H1 (cell line): ENCODE results near the gene MLPH. TPM values are rescaled to one million over a fixed set of nuclear protein-coding genes. Genes with fewer than 3 reads are reported as not detected.

Source experiments
- CTCF ChIA-PET: fragments of 300-600 bp; sonication (Branson Sonifier 250); formaldehyde crosslinking; loops from one replicate; lab custom pipeline; 2021; ENCODE audit not compliant: partially characterized antibody; lab: Charles Lee
- POLR2A ChIA-PET: fragments of 300-600 bp; sonication (Branson Sonifier 250); formaldehyde crosslinking; loops from one replicate; lab custom pipeline; 2021; ENCODE audit warnings: inconsistent platforms; ENCODE audit not compliant: partially characterized antibody; lab: Charles Lee
- DNase-seq, 2 experiments: peaks; one replicate each; pipeline versions ENCODE4 v3.0.0 to v3.0.0-alpha.2; 2010 to 2022; ENCODE audit warnings: low spot score in 2 of 2, low read depth in 1 of 2, mixed read lengths in 1 of 2
- FAIRE-seq: peaks from 2 replicates; lab custom pipeline; 2011; peaks lifted over from hg19 to GRCh38; lab: Jason Lieb, UNC
- H2AFZ ChIP-seq: 2 replicates; pipeline ENCODE4 v1.8.1; 2012; ENCODE audit warnings: low read length, inconsistent platforms
- H2AK5ac ChIP-seq: 2 replicates; pipeline ENCODE4 v1.6.1; 2013; ENCODE audit warnings: low read depth, low read length
- H2BK120ac ChIP-seq: replicated peaks from 2 replicates; pipeline ENCODE3; 2013; ENCODE audit warnings: low read depth, low read length, inconsistent platforms
- H2BK12ac ChIP-seq: 2 replicates; pipeline ENCODE4 v1.6.1; 2013; ENCODE audit warnings: low read depth, low read length
- H2BK15ac ChIP-seq: 2 replicates; pipeline ENCODE4 v1.6.1; 2013; ENCODE audit warnings: low read length
- H2BK20ac ChIP-seq: 2 replicates; pipeline ENCODE4 v1.6.1; 2013; ENCODE audit warnings: low read length
- H2BK5ac ChIP-seq: 2 replicates; pipeline ENCODE4 v1.6.1; 2013; ENCODE audit warnings: low read depth, low read length
- H3K14ac ChIP-seq: 2 replicates; pipeline ENCODE4 v1.6.1; 2013; ENCODE audit warnings: inconsistent platforms; ENCODE audit not compliant: insufficient read length
- H3K18ac ChIP-seq: 2 replicates; pipeline ENCODE4 v1.6.1; 2013; ENCODE audit warnings: low read length; ENCODE audit errors: extremely low read depth
- H3K23ac ChIP-seq: 2 replicates; pipeline ENCODE4 v1.6.1; 2013; ENCODE audit warnings: inconsistent platforms; ENCODE audit not compliant: insufficient read length
- H3K23me2 ChIP-seq: 2 replicates; pipeline ENCODE4 v1.6.1; 2013; ENCODE audit warnings: low read depth, low read length
- H3K27ac ChIP-seq: 2 replicates; pipeline ENCODE4 v1.6.1; 2011; ENCODE audit warnings: low read depth, low read length, inconsistent platforms
- H3K27me3 ChIP-seq, 4 experiments: replicated peaks in 1 of 4; 1 replicate in 1 of 4; 2 replicates in 3 of 4; pipeline versions ENCODE4 v1.6.1 to v1.8.1; 2011 to 2013; ENCODE audit warnings: low read length in 3 of 4, mild to moderate bottlenecking in 3 of 4, inconsistent platforms in 2 of 4, mixed read lengths in 2 of 4, moderate library complexity in 1 of 4; ENCODE audit not compliant: control insufficient read depth in 3 of 4, insufficient read depth in 3 of 4; ENCODE audit errors: extremely low read depth in 1 of 4
- H3K36me3 ChIP-seq, 4 experiments: 2 replicates each; pipeline versions ENCODE4 v1.6.1 to v1.8.1; 2011 to 2013; ENCODE audit warnings: mild to moderate bottlenecking in 4 of 4, low read length in 3 of 4, moderate library complexity in 2 of 4, control low read depth in 1 of 4, inconsistent platforms in 1 of 4; ENCODE audit not compliant: insufficient read depth in 4 of 4, control insufficient read depth in 2 of 4
- H3K4ac ChIP-seq: replicated peaks from 2 replicates; pipeline ENCODE3; 2013; ENCODE audit warnings: low read length, low read depth, mixed read lengths, inconsistent platforms; ENCODE audit not compliant: insufficient read length
- H3K4me1 ChIP-seq, 4 experiments: replicated peaks in 1 of 4; 1 replicate in 1 of 4; 2 replicates in 3 of 4; pipeline versions ENCODE4 v1.6.1 to v1.8.1; 2011 to 2013; ENCODE audit warnings: low read length in 3 of 4, inconsistent platforms in 2 of 4, mixed read lengths in 1 of 4; ENCODE audit not compliant: insufficient read depth in 4 of 4, control insufficient read depth in 3 of 4
- H3K4me2 ChIP-seq, 2 experiments: 2 replicates each; pipeline versions ENCODE4 v1.6.1 to v1.8.1; 2011 to 2013; ENCODE audit warnings: low read depth in 2 of 2, low read length in 2 of 2, control low read depth in 1 of 2, inconsistent platforms in 1 of 2, mild to moderate bottlenecking in 1 of 2; ENCODE audit not compliant: insufficient read depth in 1 of 2
- H3K4me3 ChIP-seq, 4 experiments: fragments of 200-600, 300-600 bp in 1 of 4; sonication (generic), shearing (Covaris generic), sonication (Bioruptor Twin) in 1 of 4; 2 replicates each; pipeline versions ENCODE4 v1.5.1 to v1.8.1; 2011 to 2016; ENCODE audit warnings: low read length in 4 of 4, low read depth in 3 of 4, control low read depth in 2 of 4, inconsistent platforms in 2 of 4, mild to moderate bottlenecking in 2 of 4, mixed read lengths in 1 of 4, moderate library complexity in 1 of 4; ENCODE audit not compliant: insufficient read depth in 2 of 4; ENCODE audit errors: extremely low read depth in 1 of 4
- H3K56ac ChIP-seq: replicated peaks from 2 replicates; pipeline ENCODE3; 2013; ENCODE audit warnings: low read depth, mild to moderate bottlenecking, mixed read lengths, low read length, inconsistent platforms; ENCODE audit not compliant: insufficient read length
- H3K79me1 ChIP-seq: 2 replicates; pipeline ENCODE4 v1.6.1; 2013; ENCODE audit warnings: low read depth, low read length, control low read depth
- H3K79me2 ChIP-seq, 2 experiments: 2 replicates each; pipeline versions ENCODE4 v1.6.1 to v1.8.1; 2012 to 2013; ENCODE audit warnings: low read length in 2 of 2, mild to moderate bottlenecking in 2 of 2, inconsistent platforms in 1 of 2; ENCODE audit not compliant: insufficient read depth in 2 of 2, control insufficient read depth in 1 of 2
- H3K9ac ChIP-seq, 4 experiments: replicated peaks in 1 of 4; 1 replicate in 1 of 4; 2 replicates in 3 of 4; pipeline versions ENCODE4 v1.6.1 to v1.8.1; 2011 to 2013; ENCODE audit warnings: low read depth in 3 of 4, low read length in 3 of 4, control low read depth in 2 of 4, mild to moderate bottlenecking in 2 of 4, moderate library complexity in 2 of 4, inconsistent platforms in 1 of 4; ENCODE audit errors: extremely low read depth in 1 of 4
- H3K9me3 ChIP-seq, 2 experiments: 2 replicates each; pipeline versions ENCODE4 v1.6.1 to v1.8.1; 2012 to 2013; ENCODE audit warnings: mild to moderate bottlenecking in 2 of 2, moderate library complexity in 2 of 2, control low read depth in 1 of 2, inconsistent platforms in 1 of 2, low read depth in 1 of 2, low read length in 1 of 2, mixed read lengths in 1 of 2; ENCODE audit not compliant: insufficient read depth in 2 of 2
- H4K20me1 ChIP-seq, 2 experiments: replicated peaks in 1 of 2; 2 replicates each; pipeline versions ENCODE3 to v1.8.1; 2011 to 2013; ENCODE audit warnings: inconsistent platforms in 2 of 2, low read length in 2 of 2, mild to moderate bottlenecking in 1 of 2; ENCODE audit not compliant: insufficient read depth in 2 of 2, control insufficient read depth in 1 of 2
- H4K5ac ChIP-seq: 2 replicates; pipeline ENCODE4 v1.6.1; 2013; ENCODE audit warnings: low read length, low read depth, mixed read lengths, inconsistent platforms; ENCODE audit not compliant: insufficient read length
- H4K8ac ChIP-seq: 2 replicates; pipeline ENCODE4 v1.8.0; 2013; ENCODE audit warnings: mild to moderate bottlenecking, moderate library complexity, low read length, inconsistent platforms; ENCODE audit not compliant: insufficient read depth; ENCODE audit errors: extremely low read depth
- H4K91ac ChIP-seq: replicated peaks from 2 replicates; pipeline ENCODE3; 2013; ENCODE audit warnings: low read length, mixed read lengths, inconsistent platforms; ENCODE audit not compliant: insufficient read length
- MAFK ChIP-seq: IDR thresholded peaks from 2 replicates; pipeline ENCODE4 v1.6.1; 2012; ENCODE audit warnings: low read depth, mild to moderate bottlenecking, improper control_type of control experiment, low read length
- SAP30 ChIP-seq: fragments of 300-600 bp; sonication (generic); IDR thresholded peaks from 2 replicates; pipeline ENCODE4 v1.7.1; 2012; ENCODE audit warnings: low read length, moderate library complexity, mild to moderate bottlenecking, inconsistent platforms; ENCODE audit not compliant: insufficient read depth, insufficient replicate concordance
- WGBS, 2 experiments: shearing (Covaris generic) in 1 of 2; methylation state at CpG; one replicate each; pipeline versions ENCODE4 v1.1.6 to v1.1.7; 2013 to 2015; ENCODE audit warnings: low lambda C conversion rate in 2 of 2, mixed read lengths in 2 of 2, inconsistent platforms in 1 of 2, low coverage in 1 of 2, missing lambda C conversion rate in 1 of 2; ENCODE audit not compliant: insufficient replicate concordance in 2 of 2, insufficient coverage in 1 of 2, insufficient read length in 1 of 2; ENCODE audit errors: extremely low coverage in 1 of 2, missing lambda C conversion rate in 1 of 2; 5-methylcytosine and 5-hydroxymethylcytosine counted together
- polyA plus RNA-seq, 7 experiments: library from polyadenylated mRNA; depleted of rRNA in 3 of 7; stranded (reverse) in 5 of 7; unstranded in 2 of 7; fragments of >200 nt in 5 of 7; fragments of 200-250 nt in 2 of 7; gene quantifications; 1 replicate in 5 of 7; 2 replicates in 1 of 7; 4 replicates in 1 of 7; pipeline versions ENCODE4 v1.2.1 to v1.2.3, GENCODE V29; 2011 to 2013; ENCODE audit warnings: missing spikeins in 2 of 7, mixed read lengths in 2 of 7
- total RNA-seq: library from RNA; stranded (reverse); fragmentation: NEBNext Ultra II Directional; extraction: Animal tissue kit (Norgen Biotek cat#: 25700); gene quantifications from 2 replicates; pipeline ENCODE4 v1.2.1, GENCODE V29; 2021

Gene MLPH
- total and polyA plus RNA-seq, 2 of the 8 experiments (the other 6 are each of a cell fraction or from before 2014, with no cell fraction given) = 12.7 to 17.0 TPM

GRCh38 chr2:237527766-237528165 lies 40.7 kb downstream of the MLPH start:
- Histone ChIP-seq H2AFZ (no peak overlapping the region), H2BK20ac (no peak overlapping the region), H2BK120ac (no peak overlapping the region), H2AK5ac (no peak overlapping the region), H3K9ac (no peak overlapping the region), H3K36me3 (peaks cover 0 to 10% (median 0%) of the 10 kb centered on the region in 4 experiments; a peak in 3 of 8 replicates), H2BK5ac (no peak overlapping the region), H3K23ac (no peak overlapping the region), H3K4ac (no peak overlapping the region), H3K9me3 (no peaks in the 10 kb centered on the region), H4K20me1 (no peaks in the 10 kb centered on the region), H3K27me3 (no peaks in the 10 kb centered on the region), H3K79me1 (peaks cover 3% of the 10 kb centered on the region; the same call in 1 of the 2 replicates), H4K91ac (no peak overlapping the region), H3K56ac (no peak overlapping the region), H4K8ac (no peak overlapping the region), H3K14ac (no peak overlapping the region), H2BK12ac (no peak overlapping the region), H3K79me2 (no peaks in the 10 kb centered on the region), H3K23me2 (no peaks in the 10 kb centered on the region), H2BK15ac (no peak overlapping the region), H3K4me3 (no peak overlapping the region), H3K18ac (no peak overlapping the region), H3K4me1 (no peaks in the 10 kb centered on the region; a peak in 1 of 7 replicates), H4K5ac (no peak overlapping the region), H3K27ac (no peak overlapping the region), H3K4me2 (no peak overlapping the region)
- no peak for TF ChIP-seq SAP30
- 0 out of 2 replicates have a peak, but pooled peaks have one; percentile 15 for TF ChIP-seq MAFK
- 95% methylated on average over 5 of the region's 5 CpGs; no CpG with 5 or more reads in 1 of the 2 experiments for WGBS, 2 experiments
- FAIRE-seq (no peak), DNase-seq (no peak)
- ChIA-PET CTCF (interaction anchor here (0.7 to 3.9 kb wide), 2 partner anchors 15 to 375 kb away, joined by 3 to 15 read pairs; no protein-coding TSS in a partner anchor), POLR2A (interaction anchor here (1.2 kb wide), 1 partner anchor 9 kb away, joined by 3 read pairs; no protein-coding TSS in a partner anchor)
